NT2/D1 (cell line): Measurements from ENCODE around the gene ANK3.

Source experiments
- DNase-seq: peaks from one replicate; pipeline ENCODE4 v3.0.0-alpha.2; 2011; ENCODE audit warnings: low read depth, low spot score
- H3K27me3 ChIP-seq: 2 replicates; pipeline ENCODE4 v1.6.0; 2011; ENCODE audit warnings: mild to moderate bottlenecking; ENCODE audit not compliant: insufficient read length, insufficient read depth
- H3K36me3 ChIP-seq: 2 replicates; pipeline ENCODE4 v1.6.1; 2011; ENCODE audit warnings: mild to moderate bottlenecking, low read length, mixed read lengths; ENCODE audit not compliant: insufficient read depth, insufficient read length
- H3K4me1 ChIP-seq: 2 replicates; pipeline ENCODE4 v1.5.1; 2011; ENCODE audit not compliant: insufficient read depth, insufficient read length
- H3K4me3 ChIP-seq: 2 replicates; pipeline ENCODE4 v1.5.1; 2011; ENCODE audit warnings: low read depth; ENCODE audit not compliant: insufficient read length
- H3K9ac ChIP-seq: 2 replicates; pipeline ENCODE4 v1.6.0; 2011; ENCODE audit warnings: low read depth; ENCODE audit not compliant: insufficient read length
- H3K9me3 ChIP-seq: 2 replicates; pipeline ENCODE4 v1.5.1; 2011; ENCODE audit warnings: mild to moderate bottlenecking, low read length; ENCODE audit not compliant: insufficient read depth
- SUZ12 ChIP-seq: IDR thresholded peaks from 2 replicates; pipeline ENCODE4 v1.6.1; 2011; ENCODE audit not compliant: insufficient read length, insufficient read depth; ENCODE audit errors: extremely low read depth
- YY1 ChIP-seq: IDR thresholded peaks from 2 replicates; pipeline ENCODE4 v1.6.1; 2011; ENCODE audit not compliant: insufficient read length, insufficient read depth
- ZNF274 ChIP-seq: IDR thresholded peaks from 2 replicates; pipeline ENCODE4 v1.6.1; 2011; ENCODE audit warnings: mild to moderate bottlenecking, low read depth, low read length

The ANK3 gene

GRCh38 chr10:60016794-60017193 lies 372.9 kb downstream of the ANK3 start:
- TF ChIP-seq YY1 (no peak), SUZ12 (no peak), ZNF274 (no peak)
- H3K9ac ChIP-seq: no peak overlapping the region
- no peaks in the 10 kb centered on the region for H3K36me3 ChIP-seq
- H3K9me3 ChIP-seq: peaks cover 9% of the 10 kb centered on the region; the same call in 1 of the 2 replicates
- no peak overlapping the region for H3K4me3 ChIP-seq
- H3K27me3 ChIP-seq: no peaks in the 10 kb centered on the region
- H3K4me1 ChIP-seq: no peaks in the 10 kb centered on the region
- no peak for DNase-seq

DNA sequence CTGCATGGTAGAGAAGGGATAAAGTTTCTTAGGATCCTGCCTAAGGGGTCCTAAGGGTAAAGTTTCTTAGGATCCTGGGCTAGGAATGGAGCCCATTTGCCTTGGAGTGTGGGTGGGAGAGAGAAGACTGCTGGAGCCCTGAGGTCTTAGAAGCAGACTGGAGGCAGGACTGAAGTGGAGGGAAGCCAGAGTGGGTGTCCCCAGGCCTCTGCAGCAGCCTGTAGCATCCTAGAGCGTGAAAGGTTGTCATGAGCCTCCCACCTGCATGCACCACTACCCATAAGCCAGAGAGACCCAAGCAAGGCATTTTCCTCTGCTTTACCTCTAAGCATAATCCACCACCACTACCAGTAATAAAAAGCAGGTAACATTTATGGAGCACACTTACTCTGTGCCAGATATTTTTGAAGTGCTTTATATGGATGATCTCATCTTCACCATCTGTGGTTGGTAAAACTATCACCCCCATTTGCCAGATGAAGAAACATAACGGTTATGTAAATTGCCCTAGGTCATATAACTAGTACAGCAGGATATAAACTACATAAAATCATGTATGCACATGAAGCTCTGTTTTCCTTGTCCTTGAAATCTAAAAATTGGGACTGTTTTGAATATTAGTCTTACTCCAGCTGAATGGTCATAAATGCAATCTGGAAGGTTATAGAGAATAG lies 379.8 kb downstream of the ANK3 start:
- H3K4me3 ChIP-seq: no peak overlapping the region
- no peak for TF ChIP-seq SUZ12
- TF ChIP-seq ZNF274: no peak
- no peak for TF ChIP-seq YY1
- H3K4me1 ChIP-seq: no peaks in the 10 kb centered on the region
- H3K9ac ChIP-seq: no peak overlapping the region
- H3K9me3 ChIP-seq: no peaks in the 10 kb centered on the region
- H3K36me3 ChIP-seq: no peaks in the 10 kb centered on the region
- DNase-seq: no peak
- H3K27me3 ChIP-seq: no peaks in the 10 kb centered on the region

DNA sequence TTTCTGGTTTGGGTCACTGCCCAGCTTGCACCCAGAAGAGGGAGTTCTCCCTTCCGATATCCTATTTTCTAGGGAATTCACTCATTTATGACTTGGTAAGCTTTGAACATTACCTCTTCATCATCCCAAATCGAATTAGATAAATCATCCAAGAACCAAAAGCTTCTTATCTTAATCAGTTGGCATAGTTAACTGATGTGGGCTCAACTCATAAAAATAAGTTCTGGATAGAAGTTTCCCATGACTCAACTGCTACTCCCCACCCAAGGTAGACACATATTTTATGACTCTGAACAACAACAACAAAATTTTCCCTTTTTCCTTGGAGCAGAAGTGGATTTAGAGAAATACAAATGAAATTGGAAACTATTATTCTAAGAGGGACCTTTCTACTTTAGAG lies 380.4 kb downstream of the ANK3 start:
- Histone ChIP-seq H3K9ac (no peak overlapping the region), H3K4me1 (no peaks in the 10 kb centered on the region), H3K9me3 (no peaks in the 10 kb centered on the region), H3K4me3 (no peak overlapping the region), H3K36me3 (no peaks in the 10 kb centered on the region), H3K27me3 (no peaks in the 10 kb centered on the region)
- TF ChIP-seq YY1 (no peak), ZNF274 (no peak), SUZ12 (no peak)
- no peak for DNase-seq

- no peaks in the 10 kb centered on the region for H3K36me3 ChIP-seq
- H3K27me3 ChIP-seq: no peaks in the 10 kb centered on the region
- TF ChIP-seq SUZ12 (no peak), YY1 (no peak), ZNF274 (no peak)
- H3K9me3 ChIP-seq: no peaks in the 10 kb centered on the region
- no peak overlapping the region for H3K4me3 ChIP-seq
- H3K9ac ChIP-seq: no peak overlapping the region
- no peak for DNase-seq
- H3K4me1 ChIP-seq: no peaks in the 10 kb centered on the region
Observed at GRCh38 chr10:60008816-60009215, 380.9 kb downstream of the ANK3 start.

GRCh38 chr10:60006062-60006461 lies 383.6 kb downstream of the ANK3 start:
- H3K27me3 ChIP-seq: no peaks in the 10 kb centered on the region
- no peak for TF ChIP-seq YY1
- no peaks in the 10 kb centered on the region for H3K4me1 ChIP-seq
- no peak overlapping the region for H3K9ac ChIP-seq
- DNase-seq: no peak
- no peaks in the 10 kb centered on the region for H3K36me3 ChIP-seq
- no peaks in the 10 kb centered on the region for H3K9me3 ChIP-seq
- H3K4me3 ChIP-seq: no peak overlapping the region

DNA sequence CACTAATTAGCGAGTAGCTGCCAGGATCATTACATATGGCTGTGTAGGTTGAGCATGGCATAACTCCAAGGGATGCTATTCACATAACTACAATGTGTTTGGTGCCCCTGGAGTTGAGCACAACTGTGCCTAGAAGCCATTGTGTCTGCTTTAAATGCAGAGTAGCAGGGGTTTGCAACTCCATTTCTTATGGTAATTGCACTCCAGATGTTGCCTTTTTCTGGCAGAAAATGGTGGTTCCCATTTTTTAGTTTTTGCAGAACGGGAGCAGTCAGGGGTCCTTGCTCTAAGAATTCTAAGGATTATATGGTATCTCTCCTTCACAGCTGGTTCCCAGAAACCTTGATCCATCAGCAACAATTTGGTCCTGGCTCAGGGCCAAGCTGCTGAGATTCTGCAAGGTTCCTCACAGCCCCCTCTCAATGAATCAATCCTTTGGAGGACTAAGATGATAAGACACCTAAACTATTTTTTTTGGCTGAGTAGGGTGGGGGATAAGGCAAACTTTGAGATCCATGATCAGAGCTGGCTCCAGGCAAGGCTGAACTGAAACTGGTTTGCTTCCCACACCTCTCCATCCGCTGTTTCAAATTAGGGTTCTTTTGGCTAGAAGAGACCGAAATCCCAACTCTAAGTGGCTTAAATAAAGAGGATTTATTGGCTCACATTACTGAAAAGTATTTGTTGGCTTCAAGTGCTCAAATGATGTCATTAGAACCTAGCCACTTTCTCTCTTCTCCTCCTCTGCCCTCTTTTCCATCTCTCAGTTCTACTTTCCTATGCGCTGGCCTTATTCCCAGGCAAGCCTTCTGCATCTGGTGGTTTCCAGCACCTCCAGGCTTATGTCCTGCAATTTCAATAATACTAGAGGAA lies 385.8 kb downstream of the ANK3 start:
- DNase-seq: peak; percentile 55
- no peak overlapping the region for H3K4me3 ChIP-seq
- no peaks in the 10 kb centered on the region for H3K4me1 ChIP-seq
- peaks cover 10% of the 10 kb centered on the region; the same call in 1 of the 2 replicates for H3K9me3 ChIP-seq
- TF ChIP-seq SUZ12 (no peak), ZNF274 (no peak)
- no peaks in the 10 kb centered on the region for H3K36me3 ChIP-seq
- no peaks in the 10 kb centered on the region for H3K27me3 ChIP-seq
- no peak overlapping the region for H3K9ac ChIP-seq

GRCh38 chr10:60000747-60001146 lies 388.9 kb downstream of the ANK3 start:
- no peaks in the 10 kb centered on the region for H3K4me1 ChIP-seq
- DNase-seq: no peak
- peaks cover 11% of the 10 kb centered on the region; the same call in 1 of the 2 replicates for H3K9me3 ChIP-seq
- no peak overlapping the region for H3K4me3 ChIP-seq
- TF ChIP-seq SUZ12 (no peak), YY1 (no peak), ZNF274 (no peak)
- no peaks in the 10 kb centered on the region for H3K36me3 ChIP-seq
- no peaks in the 10 kb centered on the region for H3K27me3 ChIP-seq
- no peak overlapping the region for H3K9ac ChIP-seq

GRCh38 chr10:59997827-59998525 lies 391.7 kb downstream of the ANK3 start:
- no peaks in the 10 kb centered on the region for H3K4me1 ChIP-seq
- peaks cover 11% of the 10 kb centered on the region; the same call in 1 of the 2 replicates for H3K9me3 ChIP-seq
- no peak overlapping the region for H3K4me3 ChIP-seq
- H3K36me3 ChIP-seq: no peaks in the 10 kb centered on the region
- no peak overlapping the region for H3K9ac ChIP-seq
- TF ChIP-seq YY1 (no peak), SUZ12 (no peak), ZNF274 (no peak)
- no peak for DNase-seq
- H3K27me3 ChIP-seq: no peaks in the 10 kb centered on the region
